HG02981 (cell line): ENCODE results near the gene DCP1B.

Source experiments
- ATAC-seq: cut with Tn5 transposase; IDR thresholded peaks from one replicate; pipeline ENCODE4 v1.9.1; 2021; ENCODE audit warnings: mild to moderate bottlenecking, moderate library complexity; ENCODE audit not compliant: unreplicated experiment

The DCP1B gene

GRCh38 chr12:1935700-1936378 lies 68.4 kb downstream of the DCP1B start:
- no peak for ATAC-seq

GRCh38 chr12:1935242-1935641 lies 69.0 kb downstream of the DCP1B start:
- ATAC-seq: no peak

- no peak for ATAC-seq
Measured at GRCh38 chr12:1934831-1935230, 69.4 kb downstream of the DCP1B start.

- ATAC-seq: no peak
Measured at GRCh38 chr12:1934068-1934467, 70.2 kb downstream of the DCP1B start.

GRCh38 chr12:1933342-1934051 lies 70.8 kb downstream of the DCP1B start:
- ATAC-seq: no peak

- no peak for ATAC-seq
Measured at GRCh38 chr12:1932264-1932777, 71.9 kb downstream of the DCP1B start.

GRCh38 chr12:1931642-1932041 lies 72.6 kb downstream of the DCP1B start:
- ATAC-seq: no peak

- no peak for ATAC-seq
Measured at GRCh38 chr12:1930803-1931597, 73.3 kb downstream of the DCP1B start.

GRCh38 chr12:1929985-1930802 lies 74.1 kb downstream of the DCP1B start:
- no peak for ATAC-seq

- ATAC-seq: no peak
Measured at GRCh38 chr12:1929241-1929984, 74.8 kb downstream of the DCP1B start.

GRCh38 chr12:1928439-1929121 lies 75.7 kb downstream of the DCP1B start:
- ATAC-seq: no peak

GRCh38 chr12:1927751-1928351 lies 76.4 kb downstream of the DCP1B start:
- no peak for ATAC-seq

- ATAC-seq: no peak
Measured at GRCh38 chr12:1927051-1927680, 77.1 kb downstream of the DCP1B start.

- no peak for ATAC-seq
Measured at GRCh38 chr12:1926251-1926657, 78.0 kb downstream of the DCP1B start.

GRCh38 chr12:1925684-1926006 lies 78.6 kb downstream of the DCP1B start:
- ATAC-seq: no peak

- no peak for ATAC-seq
Measured at GRCh38 chr12:1924996-1925683, 79.1 kb downstream of the DCP1B start.

GRCh38 chr12:1922985-1923384 lies 81.3 kb downstream of the DCP1B start:
- no peak for ATAC-seq

GRCh38 chr12:1922075-1922709 lies 82.1 kb downstream of the DCP1B start:
- no peak for ATAC-seq
